GM18873 (cell line): ENCODE data around the gene COMMD3.

Experiments used
- ATAC-seq: cut with Tn5 transposase; IDR thresholded peaks from one replicate; pipeline ENCODE4 v1.9.1; 2021; ENCODE audit warnings: mild to moderate bottlenecking, moderate library complexity, moderate number of reproducible peaks; ENCODE audit not compliant: unreplicated experiment, low FRiP score

The COMMD3 gene

DNA sequence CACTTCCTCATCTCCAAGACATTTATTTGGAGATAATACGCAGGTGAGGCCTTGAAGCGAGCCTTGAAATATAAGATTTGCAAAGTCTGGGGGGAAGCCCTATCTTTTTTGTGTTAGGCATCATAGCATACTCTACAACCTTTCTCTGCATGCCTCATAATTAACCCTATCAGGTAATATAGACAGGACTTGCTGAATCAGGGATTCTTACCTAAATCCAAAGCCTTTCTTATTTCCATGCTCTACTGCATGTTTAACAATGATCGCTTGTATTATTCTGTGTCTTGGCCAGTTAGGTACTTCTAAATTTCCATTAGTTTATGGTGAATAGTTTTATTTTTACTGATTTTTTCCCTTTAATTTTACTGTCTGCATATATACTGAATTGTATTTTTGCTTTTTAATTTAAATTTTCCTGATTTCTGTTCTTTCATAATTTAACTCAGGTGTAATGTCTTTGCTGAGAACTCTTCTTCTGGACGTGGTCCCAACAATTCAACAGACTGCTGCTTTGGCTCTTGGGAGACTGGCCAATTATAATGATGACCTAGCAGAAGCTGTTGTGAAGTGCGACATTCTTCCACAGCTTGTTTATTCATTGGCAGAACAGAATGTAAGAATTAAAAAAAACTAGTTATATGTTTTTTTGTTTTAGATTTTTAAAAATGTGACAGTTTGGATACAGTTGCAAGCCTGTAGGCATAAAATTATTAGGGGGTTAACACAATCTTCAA, 48.4 kb downstream of the COMMD3 start:
- no peak for ATAC-seq

- no peak for ATAC-seq
Measured at GRCh38 chr10:22365233-22365632, 49.0 kb downstream of the COMMD3 start.

- no peak for ATAC-seq
Measured at GRCh38 chr10:22365644-22366434, 49.7 kb downstream of the COMMD3 start.

DNA sequence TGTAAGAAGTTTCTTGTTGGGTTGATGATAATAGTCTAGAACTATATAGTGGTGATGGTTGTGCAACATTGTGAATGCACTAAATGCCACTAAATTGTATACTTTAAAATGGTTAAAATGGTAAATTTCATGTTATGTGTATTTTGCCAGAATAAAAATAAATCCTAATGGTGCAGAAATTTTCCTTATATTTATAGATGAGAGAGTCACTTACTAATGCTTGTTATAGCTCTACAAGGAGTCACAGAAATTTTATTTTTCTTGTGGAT, 50.2 kb downstream of the COMMD3 start:
- no peak for ATAC-seq

- no peak for ATAC-seq
Measured at GRCh38 chr10:22366771-22367170, 50.6 kb downstream of the COMMD3 start.

DNA sequence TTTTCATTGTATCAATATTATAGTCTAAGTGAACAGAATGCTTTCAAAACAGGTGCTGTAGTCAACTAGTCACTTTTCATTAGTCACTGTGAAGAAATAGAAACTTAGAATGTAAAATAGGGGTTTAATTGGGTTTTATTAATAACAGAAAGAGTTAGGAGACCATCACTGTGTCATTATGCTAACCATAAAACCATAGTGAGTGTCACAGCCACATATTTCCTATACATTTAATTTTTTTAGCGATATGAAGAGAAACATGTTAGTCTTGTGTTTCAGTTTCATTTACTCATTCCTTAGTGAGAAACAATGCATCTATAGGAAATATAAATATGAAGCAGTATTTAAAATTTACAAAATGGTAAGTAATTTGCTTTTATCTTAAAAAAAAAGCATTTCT, 51.3 kb downstream of the COMMD3 start:
- no peak for ATAC-seq

DNA sequence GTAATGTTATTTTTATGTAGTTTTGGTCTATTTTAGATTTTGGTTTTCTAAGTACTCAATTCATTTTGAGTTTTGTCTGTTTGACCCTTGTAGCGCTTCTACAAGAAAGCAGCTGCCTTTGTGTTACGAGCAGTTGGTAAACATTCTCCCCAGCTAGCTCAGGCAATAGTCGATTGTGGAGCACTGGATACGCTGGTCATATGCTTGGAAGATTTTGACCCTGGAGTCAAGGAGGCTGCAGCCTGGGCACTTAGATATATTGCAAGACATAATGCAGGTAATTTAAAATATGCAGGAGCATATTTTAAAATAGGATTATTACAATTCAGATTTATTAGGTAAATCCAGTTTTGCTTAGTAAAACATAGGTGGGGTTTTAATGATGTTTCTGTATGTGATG, 52.2 kb downstream of the COMMD3 start:
- ATAC-seq = no peak

DNA sequence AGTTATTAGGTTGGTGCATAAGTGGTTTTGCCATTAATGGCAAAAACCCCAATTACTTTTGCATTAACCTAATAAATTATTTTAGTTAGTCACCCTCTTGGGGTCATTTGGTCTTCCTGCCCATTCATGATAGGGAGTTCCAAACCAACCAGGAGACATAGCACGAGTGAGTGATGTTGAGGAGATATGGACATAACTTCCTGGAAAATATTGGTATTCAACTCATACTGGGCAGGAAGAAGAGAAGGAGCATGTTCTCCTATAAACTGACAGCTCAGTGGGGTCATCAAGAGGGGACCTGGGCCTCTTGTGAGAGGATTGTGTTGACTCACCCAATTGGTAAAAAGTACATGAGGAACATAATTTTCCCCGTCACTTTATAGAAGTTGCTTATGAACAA, 52.8 kb downstream of the COMMD3 start:
- ATAC-seq = no peak

DNA sequence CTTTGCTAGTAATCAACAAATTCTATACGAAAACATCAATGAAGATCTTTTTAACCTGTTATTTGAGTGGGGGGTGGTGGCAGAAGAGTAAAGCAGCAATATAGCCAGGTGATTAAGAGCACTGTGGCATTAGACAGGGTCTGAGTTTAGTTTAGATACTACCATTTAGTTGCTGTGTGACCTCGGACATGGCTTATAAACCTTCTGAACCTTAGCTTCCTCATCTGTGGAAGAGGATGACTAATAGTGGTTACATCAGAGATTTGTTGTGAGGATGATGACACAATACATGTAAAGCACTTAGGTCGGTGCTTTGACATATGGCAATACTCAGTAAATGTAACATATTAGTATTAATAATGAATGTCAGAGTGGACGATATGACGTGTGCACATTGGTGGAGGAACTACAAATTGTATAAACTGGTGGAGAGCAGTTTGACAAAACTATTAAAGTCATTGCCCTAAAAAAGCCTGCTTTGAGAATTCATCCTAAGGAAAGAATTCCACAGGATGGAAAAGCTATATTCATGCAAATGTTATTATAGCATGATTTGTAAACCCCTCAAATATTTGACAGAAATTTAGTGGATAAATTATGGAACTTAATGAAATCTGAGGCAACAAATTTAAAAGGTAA, 53.4 kb downstream of the COMMD3 start:
- no peak for ATAC-seq
